Fibroblast of lung (primary cell): ENCODE measurements around the gene AMPD1.

Experiments used
- CTCF ChIP-seq, 2 donors: IDR thresholded peaks in 1 of 2; conservative IDR thresholded peaks in 1 of 2; 1 replicate in 1 of 2; 2 replicates in 1 of 2; pipeline ENCODE4 v1.5.1; 2011 to 2012; ENCODE audit warnings: low read length in 2 of 2, control low read depth in 1 of 2, inconsistent platforms in 1 of 2, low read depth in 1 of 2, mild to moderate bottlenecking in 1 of 2
- EZH2 ChIP-seq: IDR thresholded peaks from 2 replicates; pipeline ENCODE4 v1.5.1; 2012; ENCODE audit warnings: low read length, control low read depth, mild to moderate bottlenecking; ENCODE audit errors: missing control alignments

- no peak for TF ChIP-seq EZH2
- TF ChIP-seq CTCF (conservative IDR thresholded peaks at IDR 0.05 in 1 of 2, IDR thresholded peaks at IDR 0.05 in 1 of 2; ENCODE audit: low read depth in 1 of 2, low read length in 2 of 2): no peak
Observed at GRCh38 chr1:114671939-114672275, 23.4 kb downstream of the AMPD1 start.
